Chondrocyte (in vitro differentiated cells): ENCODE measurements around the gene SMC5. TPM values are rescaled to one million over a fixed set of nuclear protein-coding genes. Genes with fewer than 3 reads are reported as not detected.
"Not testable (repeated sequence)": the region's sequence is repeated elsewhere in the genome, so short reads cannot be mapped to it uniquely, and the experiment has no call there.

Experiments
- DNase-seq: peaks from one replicate; pipeline ENCODE4 v3.0.0; 2021; ENCODE audit warnings: mixed read lengths, low spot score
- H3K27ac Mint-ChIP-seq: one replicate; pipeline ENCODE4 v1.8.0; 2021; ENCODE audit warnings: mild to moderate bottlenecking, moderate library complexity, mixed read lengths; ENCODE audit not compliant: unreplicated experiment
- H3K27me3 Mint-ChIP-seq: 2 replicates; pipeline ENCODE4 v1.8.0; 2021; ENCODE audit warnings: low read depth, mixed read lengths
- H3K36me3 Mint-ChIP-seq: 2 replicates; pipeline ENCODE4 v1.8.0; 2021; ENCODE audit warnings: low read depth, mixed read lengths
- H3K4me1 Mint-ChIP-seq: 2 replicates; pipeline ENCODE4 v1.8.0; 2021; ENCODE audit warnings: low read depth, mild to moderate bottlenecking, mixed read lengths
- H3K4me3 Mint-ChIP-seq: one replicate; pipeline ENCODE4 v1.8.0; 2021; ENCODE audit warnings: mild to moderate bottlenecking, moderate library complexity, mixed read lengths; ENCODE audit not compliant: unreplicated experiment
- H3K9me3 Mint-ChIP-seq: 2 replicates; pipeline ENCODE4 v1.8.0; 2021; ENCODE audit warnings: low read depth, mixed read lengths
- CTCF ChIP-seq: fragments of 200-600 bp; sonication (generic); IDR thresholded peaks from 2 replicates; pipeline ENCODE4 v1.5.0; 2021; ENCODE audit warnings: antibody characterized with exemption, mild to moderate bottlenecking, moderate library complexity
- total RNA-seq: library from RNA; stranded (reverse); gene quantifications from 3 replicates; pipeline ENCODE4 v1.2.1, GENCODE V29; 2021

Gene SMC5
- total RNA-seq, 1 donor from 2014 or later, result 36.4 TPM

GRCh38 chr9:70392850-70393249 is 134.1 kb downstream of the SMC5 start:
- Mint-ChIP-seq H3K27ac (no peak overlapping the region), H3K4me1 (peaks cover 66% of the 10 kb centered on the region), H3K36me3 (no peaks in the 10 kb centered on the region), H3K9me3 (no peaks in the 10 kb centered on the region), H3K27me3 (no peaks in the 10 kb centered on the region), H3K4me3 (no peak overlapping the region)
- no peak for DNase-seq
- no peak for TF ChIP-seq CTCF

GRCh38 chr9:70395652-70396051 is 136.9 kb downstream of the SMC5 start:
- H3K4me3 Mint-ChIP-seq, result no peak overlapping the region
- H3K9me3 Mint-ChIP-seq, result no peaks in the 10 kb centered on the region
- H3K27ac Mint-ChIP-seq, result no peak overlapping the region
- DNase-seq, result no peak
- no peak for TF ChIP-seq CTCF
- peaks cover 71% of the 10 kb centered on the region for H3K4me1 Mint-ChIP-seq
- H3K27me3 Mint-ChIP-seq, result no peaks in the 10 kb centered on the region
- H3K36me3 Mint-ChIP-seq, result no peaks in the 10 kb centered on the region

GRCh38 chr9:70398145-70398556 is 139.4 kb downstream of the SMC5 start:
- TF ChIP-seq CTCF, result no peak
- Mint-ChIP-seq H3K9me3 (no peaks in the 10 kb centered on the region), H3K27me3 (no peaks in the 10 kb centered on the region), H3K27ac (no peak overlapping the region), H3K4me1 (peaks cover 64% of the 10 kb centered on the region), H3K36me3 (no peaks in the 10 kb centered on the region), H3K4me3 (no peak overlapping the region)
- DNase-seq, result no peak

GRCh38 chr9:70399141-70399540 is 140.4 kb downstream of the SMC5 start:
- Mint-ChIP-seq H3K4me1 (peaks cover 63% of the 10 kb centered on the region), H3K27ac (no peak overlapping the region), H3K9me3 (no peaks in the 10 kb centered on the region), H3K4me3 (no peak overlapping the region), H3K27me3 (no peaks in the 10 kb centered on the region), H3K36me3 (no peaks in the 10 kb centered on the region)
- no peak for DNase-seq
- TF ChIP-seq CTCF, result no peak

GRCh38 chr9:70400107-70400892 is 141.5 kb downstream of the SMC5 start:
- H3K4me3 Mint-ChIP-seq, result no peak overlapping the region
- no peaks in the 10 kb centered on the region for H3K9me3 Mint-ChIP-seq
- TF ChIP-seq CTCF, result no peak
- H3K4me1 Mint-ChIP-seq, result peaks cover 62% of the 10 kb centered on the region
- peak overlapping the region; percentile 62 for H3K27ac Mint-ChIP-seq
- H3K36me3 Mint-ChIP-seq, result no peaks in the 10 kb centered on the region
- no peaks in the 10 kb centered on the region for H3K27me3 Mint-ChIP-seq
- no peak for DNase-seq

GRCh38 chr9:70401241-70401640 is 142.5 kb downstream of the SMC5 start:
- not testable (repeated sequence) for H3K27me3 Mint-ChIP-seq, H3K9me3 Mint-ChIP-seq, H3K27ac Mint-ChIP-seq, DNase-seq, H3K4me3 Mint-ChIP-seq, H3K36me3 Mint-ChIP-seq
- peaks cover 71% of the 10 kb centered on the region for H3K4me1 Mint-ChIP-seq
